Esophagus squamous epithelium (tissue), 4 donors: ENCODE measurements around the gene ADIPOR2.

ENCODE experiments used
- POLR2A ChIP-seq, 4 donors: fragments of 450-650 bp; IDR thresholded peaks; one replicate each; pipeline ENCODE4 v1.6.1; 2017; ENCODE audit warnings: antibody characterized with exemption in 4 of 4, mild to moderate bottlenecking in 4 of 4, moderate library complexity in 3 of 4
- TF ChIP-seq, protein P1 (sequence below), 6 experiments: fragments of 450-650 bp in 4 of 6; fragments of 200-600 bp in 2 of 6; sonication (generic) in 2 of 6; IDR thresholded peaks; one replicate each; pipeline ENCODE4 v1.5.1; 2016 to 2019; ENCODE audit warnings: antibody characterized with exemption in 6 of 6, mild to moderate bottlenecking in 4 of 6, moderate library complexity in 4 of 6

DNA sequence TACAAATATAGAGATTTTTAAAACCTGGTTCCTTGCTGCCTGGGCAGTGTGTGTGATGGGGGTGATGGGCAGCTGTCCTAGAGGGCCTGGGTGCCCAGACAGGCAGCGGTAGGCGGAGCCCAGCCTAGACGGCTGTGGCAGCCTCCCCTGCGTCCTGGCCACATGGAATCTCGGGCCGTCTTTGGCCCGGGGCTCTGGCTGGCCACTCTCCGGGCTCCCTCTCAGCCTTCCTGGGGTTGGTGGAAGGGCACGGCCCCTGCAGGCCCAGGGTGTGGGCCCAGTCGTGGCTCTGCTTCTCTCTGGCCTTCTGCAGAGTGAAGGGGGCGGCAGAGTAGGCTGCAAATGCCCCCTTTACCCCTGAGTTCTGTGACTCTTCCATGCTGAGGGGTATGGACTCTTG, 131.8 kb downstream of the ADIPOR2 start:
- TF ChIP-seq, protein P1, sequence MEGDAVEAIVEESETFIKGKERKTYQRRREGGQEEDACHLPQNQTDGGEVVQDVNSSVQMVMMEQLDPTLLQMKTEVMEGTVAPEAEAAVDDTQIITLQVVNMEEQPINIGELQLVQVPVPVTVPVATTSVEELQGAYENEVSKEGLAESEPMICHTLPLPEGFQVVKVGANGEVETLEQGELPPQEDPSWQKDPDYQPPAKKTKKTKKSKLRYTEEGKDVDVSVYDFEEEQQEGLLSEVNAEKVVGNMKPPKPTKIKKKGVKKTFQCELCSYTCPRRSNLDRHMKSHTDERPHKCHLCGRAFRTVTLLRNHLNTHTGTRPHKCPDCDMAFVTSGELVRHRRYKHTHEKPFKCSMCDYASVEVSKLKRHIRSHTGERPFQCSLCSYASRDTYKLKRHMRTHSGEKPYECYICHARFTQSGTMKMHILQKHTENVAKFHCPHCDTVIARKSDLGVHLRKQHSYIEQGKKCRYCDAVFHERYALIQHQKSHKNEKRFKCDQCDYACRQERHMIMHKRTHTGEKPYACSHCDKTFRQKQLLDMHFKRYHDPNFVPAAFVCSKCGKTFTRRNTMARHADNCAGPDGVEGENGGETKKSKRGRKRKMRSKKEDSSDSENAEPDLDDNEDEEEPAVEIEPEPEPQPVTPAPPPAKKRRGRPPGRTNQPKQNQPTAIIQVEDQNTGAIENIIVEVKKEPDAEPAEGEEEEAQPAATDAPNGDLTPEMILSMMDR (IDR thresholded peaks at IDR 0.05), result no peak
- TF ChIP-seq POLR2A (IDR thresholded peaks at IDR 0.05), result no peak
